Erythroblast (primary cell): ENCODE measurements around the gene LYAR.

Experiments
- GATA1 ChIP-seq: IDR thresholded peaks from 2 replicates; pipeline ENCODE4 v1.6.1; 2011; ENCODE audit warnings: low read depth, mild to moderate bottlenecking, control low read depth, low read length, moderate library complexity
- POLR2A ChIP-seq: IDR thresholded peaks from 2 replicates; pipeline ENCODE4 v1.6.1; 2011; ENCODE audit warnings: mild to moderate bottlenecking, low read length

- no peak for TF ChIP-seq POLR2A
- no peak for TF ChIP-seq GATA1
These were observed 61.6 kb downstream of the LYAR start for GRCh38 chr4:4228356-4228668.
